Thyroid gland (tissue), 4 donors: ENCODE results near the gene PAF1.

ENCODE experiments used
- CTCF ChIP-seq, 6 experiments: fragments of 200-600 bp in 3 of 6; fragments of 450-650 bp in 3 of 6; sonication (generic) in 3 of 6; IDR thresholded peaks; one replicate each; pipeline ENCODE4 v1.5.1; 2016 to 2019; ENCODE audit warnings: antibody characterized with exemption in 6 of 6, mild to moderate bottlenecking in 2 of 6, inconsistent platforms in 1 of 6, moderate library complexity in 1 of 6
- POLR2A ChIP-seq, 2 donors: fragments of 450-650 bp; IDR thresholded peaks; one replicate each; pipeline ENCODE4 v1.6.1; 2017; ENCODE audit warnings: antibody characterized with exemption in 2 of 2, mild to moderate bottlenecking in 2 of 2, moderate library complexity in 1 of 2

- no peak for TF ChIP-seq CTCF (IDR thresholded peaks at IDR 0.05)
- TF ChIP-seq POLR2A (IDR thresholded peaks at IDR 0.05), result no peak
Measured at GRCh38 chr19:39436350-39436716, 45.4 kb upstream of the PAF1 start.
